ENCODE data around the gene IGSF1.

IGSF1 gene

GRCh38 chrX:131298846-131299245 lies 9.7 kb upstream of the IGSF1 start:
- peaks cover 11% of the 10 kb centered on the region; the same call in 1 of the 2 replicates for H3K4me1 ChIP-seq (ENCODE audit: insufficient read depth, low read length)

GRCh38 chrX:131298036-131298435 lies 8.9 kb upstream of the IGSF1 start:
- Histone ChIP-seq H3K27me3 (ENCODE audit: insufficient read depth, low read length) (no peaks in the 10 kb centered on the region), H3K4me1 (ENCODE audit: insufficient read depth, low read length) (peaks cover 11% of the 10 kb centered on the region; the same call in 1 of the 2 replicates), H3K9me3 (ENCODE audit: insufficient read depth, low read depth, low read length) (no peaks in the 10 kb centered on the region), H3K27ac (ENCODE audit: low read length) (no peak overlapping the region), H3K36me3 (ENCODE audit: insufficient read depth, low read depth, low read length) (no peaks in the 10 kb centered on the region), H3K9ac (ENCODE audit: low read depth, low read length) (no peak overlapping the region), H3K4me3 (ENCODE audit: low read length) (no peak overlapping the region)

More at GRCh38 chrX:131298846-131299245, 9.7 kb upstream of the IGSF1 start:
- H3K4me3 ChIP-seq (ENCODE audit: low read length) = no peak overlapping the region
- no peaks in the 10 kb centered on the region for H3K27me3 ChIP-seq (ENCODE audit: insufficient read depth, low read length)
- no peaks in the 10 kb centered on the region for H3K36me3 ChIP-seq (ENCODE audit: insufficient read depth, low read depth, low read length)
- no peak overlapping the region for H3K9ac ChIP-seq (ENCODE audit: low read depth, low read length)
- no peak overlapping the region for H3K27ac ChIP-seq (ENCODE audit: low read length)
- H3K9me3 ChIP-seq (ENCODE audit: insufficient read depth, low read depth, low read length) = no peaks in the 10 kb centered on the region

- H3K27ac ChIP-seq (ENCODE audit: low read length) = no peak overlapping the region
- no peaks in the 10 kb centered on the region for H3K9me3 ChIP-seq (ENCODE audit: insufficient read depth, low read depth, low read length)
- no peaks in the 10 kb centered on the region for H3K27me3 ChIP-seq (ENCODE audit: insufficient read depth, low read length)
- peak overlapping the region; percentile 45; the same call in 1 of the 2 replicates for H3K4me3 ChIP-seq (ENCODE audit: low read length)
- peaks cover 3% of the 10 kb centered on the region; the same call in 1 of the 2 replicates for H3K36me3 ChIP-seq (ENCODE audit: insufficient read depth, low read depth, low read length)
- H3K4me1 ChIP-seq (ENCODE audit: insufficient read depth, low read length) = peaks cover 16% of the 10 kb centered on the region; the same call in 1 of the 2 replicates
- H3K9ac ChIP-seq (ENCODE audit: low read depth, low read length) = peak overlapping the region; percentile 64; the same call in 1 of the 2 replicates
Observed at GRCh38 chrX:131289527-131289926, 421 bp upstream of the IGSF1 start.

GRCh38 chrX:131288188-131288587 lies 918 bp downstream of the IGSF1 start:
- H3K4me3 ChIP-seq (ENCODE audit: low read length) = peak overlapping the region; percentile 84
- peaks cover 16% of the 10 kb centered on the region; the same call in 1 of the 2 replicates for H3K4me1 ChIP-seq (ENCODE audit: insufficient read depth, low read length)
- peak overlapping the region; percentile 69 for H3K27ac ChIP-seq (ENCODE audit: low read length)
- no peaks in the 10 kb centered on the region for H3K27me3 ChIP-seq (ENCODE audit: insufficient read depth, low read length)
- no peaks in the 10 kb centered on the region for H3K9me3 ChIP-seq (ENCODE audit: insufficient read depth, low read depth, low read length)
- peak overlapping the region; percentile 81; the same call in 1 of the 2 replicates for H3K9ac ChIP-seq (ENCODE audit: low read depth, low read length)
- H3K36me3 ChIP-seq (ENCODE audit: insufficient read depth, low read depth, low read length) = peaks cover 8% of the 10 kb centered on the region; the same call in 1 of the 2 replicates

DNA sequence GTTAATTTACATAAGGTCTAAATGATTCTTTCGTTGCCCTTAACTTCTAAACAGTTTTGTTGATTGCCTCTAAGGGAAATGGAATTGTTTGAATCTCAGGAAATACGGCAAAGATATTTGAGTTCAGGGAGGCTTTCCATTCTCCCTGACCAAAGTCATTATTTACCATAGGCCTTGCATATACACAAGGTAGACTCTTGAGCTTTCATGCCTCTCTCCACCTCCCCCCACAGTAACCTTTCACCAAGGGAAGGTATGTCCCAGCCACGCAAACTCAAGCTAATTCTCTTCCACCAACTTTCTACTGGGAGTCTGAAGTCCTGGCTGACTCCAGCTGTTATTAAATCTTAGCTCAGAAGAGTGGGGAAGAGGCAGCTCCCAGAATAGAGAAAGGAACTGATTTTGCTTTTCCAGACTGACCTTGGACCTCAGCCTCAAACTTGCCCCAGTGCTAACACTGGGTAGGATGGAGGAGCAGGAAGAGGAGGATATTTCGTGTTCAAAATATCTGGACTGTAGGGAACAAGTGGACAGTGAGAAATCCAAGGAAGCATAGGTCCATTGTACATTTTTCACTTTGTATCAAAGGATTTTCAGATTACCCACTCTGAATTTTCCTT lies 1.4 kb downstream of the IGSF1 start:
- Histone ChIP-seq H3K9me3 (ENCODE audit: insufficient read depth, low read depth, low read length) (no peaks in the 10 kb centered on the region), H3K36me3 (ENCODE audit: insufficient read depth, low read depth, low read length) (peaks cover 8% of the 10 kb centered on the region; the same call in 1 of the 2 replicates), H3K27me3 (ENCODE audit: insufficient read depth, low read length) (no peaks in the 10 kb centered on the region), H3K27ac (ENCODE audit: low read length) (no peak overlapping the region), H3K9ac (ENCODE audit: low read depth, low read length) (no peak overlapping the region), H3K4me1 (ENCODE audit: insufficient read depth, low read length) (peaks cover 16% of the 10 kb centered on the region; the same call in 1 of the 2 replicates), H3K4me3 (ENCODE audit: low read length) (peak overlapping the region; percentile 84; the same call in 1 of the 2 replicates)

DNA sequence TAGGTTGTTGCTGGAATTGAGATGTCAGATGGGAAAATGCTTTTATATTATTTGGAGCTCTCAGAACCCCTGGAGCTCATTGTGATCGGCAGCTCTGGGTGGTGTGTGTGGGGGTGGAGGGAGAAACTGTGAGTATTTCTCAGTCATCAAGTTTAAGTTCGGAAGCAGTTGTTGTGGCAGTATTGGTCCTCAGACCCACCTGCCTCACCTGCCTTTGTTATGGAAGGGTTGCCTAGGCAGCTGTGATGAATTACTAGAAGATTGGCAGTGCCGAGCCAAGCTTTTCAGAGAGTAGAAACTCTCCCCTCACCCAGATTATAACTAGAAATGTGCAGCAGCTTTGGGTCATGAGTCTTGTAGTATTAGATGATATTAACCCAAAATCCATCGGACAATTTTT lies 9.5 kb downstream of the IGSF1 start:
- H3K27ac ChIP-seq (ENCODE audit: low read length) = no peak overlapping the region
- no peak overlapping the region for H3K4me3 ChIP-seq (ENCODE audit: low read length)
- H3K9me3 ChIP-seq (ENCODE audit: insufficient read depth, low read depth, low read length) = no peaks in the 10 kb centered on the region
- H3K36me3 ChIP-seq (ENCODE audit: insufficient read depth, low read depth, low read length) = peaks cover 6% of the 10 kb centered on the region; the same call in 1 of the 2 replicates
- H3K4me1 ChIP-seq (ENCODE audit: insufficient read depth, low read length) = no peaks in the 10 kb centered on the region; the same call in 1 of the 2 replicates
- no peaks in the 10 kb centered on the region for H3K27me3 ChIP-seq (ENCODE audit: insufficient read depth, low read length)
- H3K9ac ChIP-seq (ENCODE audit: low read depth, low read length) = no peak overlapping the region

GRCh38 chrX:131279197-131279596 lies 9.9 kb downstream of the IGSF1 start:
- H3K9ac ChIP-seq (ENCODE audit: low read depth, low read length) = no peak overlapping the region
- H3K27me3 ChIP-seq (ENCODE audit: insufficient read depth, low read length) = no peaks in the 10 kb centered on the region
- H3K4me1 ChIP-seq (ENCODE audit: insufficient read depth, low read length) = no peaks in the 10 kb centered on the region; the same call in 1 of the 2 replicates
- H3K27ac ChIP-seq (ENCODE audit: low read length) = no peak overlapping the region
- no peaks in the 10 kb centered on the region for H3K9me3 ChIP-seq (ENCODE audit: insufficient read depth, low read depth, low read length)
- peaks cover 2% of the 10 kb centered on the region; the same call in 1 of the 2 replicates for H3K36me3 ChIP-seq (ENCODE audit: insufficient read depth, low read depth, low read length)
- H3K4me3 ChIP-seq (ENCODE audit: low read length) = no peak overlapping the region

DNA sequence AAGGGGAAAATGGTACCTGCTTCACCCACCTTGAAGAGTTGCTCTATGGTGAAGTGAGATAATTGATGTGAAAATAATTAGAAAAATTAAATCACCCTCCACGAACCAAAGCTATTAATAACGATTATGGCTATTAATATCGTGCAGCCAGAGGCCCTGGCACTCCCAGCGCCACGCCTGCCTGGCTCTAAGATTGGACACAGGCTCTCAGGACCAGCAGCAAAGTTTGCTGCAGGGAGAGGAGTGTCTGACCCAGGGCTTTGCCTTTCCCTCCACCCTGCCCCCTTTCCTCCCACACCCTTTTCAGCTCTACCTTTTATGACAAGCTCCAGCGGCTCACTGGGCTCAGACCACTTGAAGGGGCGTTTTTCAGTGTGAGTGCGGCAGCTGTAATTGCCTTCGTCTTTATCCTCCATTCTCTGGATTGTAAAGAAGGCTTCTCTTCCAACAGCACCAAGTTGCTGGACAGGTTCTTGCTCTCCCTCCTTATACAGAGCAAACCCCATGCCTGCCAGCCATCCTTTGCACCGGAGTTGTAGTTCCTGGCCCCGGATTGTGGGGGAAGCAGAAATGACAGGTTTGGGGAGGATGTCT lies 11.5 kb downstream of the IGSF1 start:
- no peak overlapping the region for H3K9ac ChIP-seq (ENCODE audit: low read depth, low read length)
- no peaks in the 10 kb centered on the region for H3K27me3 ChIP-seq (ENCODE audit: insufficient read depth, low read length)
- no peak overlapping the region for H3K27ac ChIP-seq (ENCODE audit: low read length)
- H3K9me3 ChIP-seq (ENCODE audit: insufficient read depth, low read depth, low read length) = no peaks in the 10 kb centered on the region
- no peak overlapping the region for H3K4me3 ChIP-seq (ENCODE audit: low read length)
- no peaks in the 10 kb centered on the region; the same call in 1 of the 2 replicates for H3K4me1 ChIP-seq (ENCODE audit: insufficient read depth, low read length)
- no peaks in the 10 kb centered on the region; the same call in 1 of the 2 replicates for H3K36me3 ChIP-seq (ENCODE audit: insufficient read depth, low read depth, low read length)

DNA sequence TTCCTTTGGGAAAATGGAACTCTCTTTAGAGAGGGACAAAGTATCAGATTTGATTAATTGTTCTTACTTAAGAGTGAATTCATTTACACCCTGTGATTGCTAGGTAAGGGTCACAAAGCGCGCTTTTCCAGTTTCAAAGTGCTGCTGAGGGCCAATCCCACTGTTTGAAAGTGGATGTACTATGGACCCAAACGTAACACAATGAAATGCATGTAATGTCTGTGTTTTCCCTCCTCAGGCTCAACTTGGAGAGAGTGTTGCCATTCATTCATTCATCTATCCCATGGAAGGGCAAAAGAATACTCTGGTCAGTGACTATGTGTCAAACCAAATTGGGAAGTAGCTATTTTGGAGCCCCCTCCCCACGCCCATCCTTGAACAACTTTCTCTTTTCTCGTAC lies 16.1 kb downstream of the IGSF1 start:
- H3K27me3 ChIP-seq (ENCODE audit: insufficient read depth, low read length) = no peaks in the 10 kb centered on the region
- H3K4me3 ChIP-seq (ENCODE audit: low read length) = no peak overlapping the region
- H3K9me3 ChIP-seq (ENCODE audit: insufficient read depth, low read depth, low read length) = no peaks in the 10 kb centered on the region
- no peak overlapping the region for H3K27ac ChIP-seq (ENCODE audit: low read length)
- H3K9ac ChIP-seq (ENCODE audit: low read depth, low read length) = no peak overlapping the region; the same call in 1 of the 2 replicates
- no peaks in the 10 kb centered on the region for H3K4me1 ChIP-seq (ENCODE audit: insufficient read depth, low read length)
- H3K36me3 ChIP-seq (ENCODE audit: insufficient read depth, low read depth, low read length) = no peaks in the 10 kb centered on the region; the same call in 1 of the 2 replicates

GRCh38 chrX:131271826-131272225 lies 17.3 kb downstream of the IGSF1 start:
- H3K4me1 ChIP-seq (ENCODE audit: insufficient read depth, low read length) = no peaks in the 10 kb centered on the region
- H3K4me3 ChIP-seq (ENCODE audit: low read length) = no peak overlapping the region
- no peak overlapping the region for H3K9ac ChIP-seq (ENCODE audit: low read depth, low read length)
- H3K27me3 ChIP-seq (ENCODE audit: insufficient read depth, low read length) = no peaks in the 10 kb centered on the region
- H3K27ac ChIP-seq (ENCODE audit: low read length) = no peak overlapping the region
- no peaks in the 10 kb centered on the region; the same call in 1 of the 2 replicates for H3K36me3 ChIP-seq (ENCODE audit: insufficient read depth, low read depth, low read length)
- no peaks in the 10 kb centered on the region for H3K9me3 ChIP-seq (ENCODE audit: insufficient read depth, low read depth, low read length)

DNA sequence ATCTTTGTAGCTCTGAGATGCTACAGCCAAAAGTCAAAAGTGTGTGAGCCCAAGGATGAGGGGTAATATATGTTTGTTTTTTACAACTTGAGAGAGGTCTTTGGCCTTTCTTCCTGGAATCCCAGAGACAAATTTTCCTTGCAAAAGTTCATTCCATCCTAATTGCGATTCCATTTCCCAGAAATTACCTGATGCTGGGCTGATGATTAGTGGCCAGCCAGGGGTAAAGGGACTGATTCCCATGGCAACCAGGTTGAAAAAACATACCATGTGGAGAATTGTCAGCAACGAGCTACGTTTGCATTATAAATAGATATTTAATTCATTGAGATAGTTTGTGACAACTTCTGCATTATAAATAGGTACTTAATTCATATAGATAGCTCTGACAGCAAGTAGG lies 17.8 kb downstream of the IGSF1 start:
- Histone ChIP-seq H3K4me1 (ENCODE audit: insufficient read depth, low read length) (no peaks in the 10 kb centered on the region), H3K36me3 (ENCODE audit: insufficient read depth, low read depth, low read length) (no peaks in the 10 kb centered on the region; the same call in 1 of the 2 replicates), H3K27ac (ENCODE audit: low read length) (no peak overlapping the region), H3K9me3 (ENCODE audit: insufficient read depth, low read depth, low read length) (no peaks in the 10 kb centered on the region), H3K4me3 (ENCODE audit: low read length) (no peak overlapping the region), H3K9ac (ENCODE audit: low read depth, low read length) (no peak overlapping the region), H3K27me3 (ENCODE audit: insufficient read depth, low read length) (no peaks in the 10 kb centered on the region)

DNA sequence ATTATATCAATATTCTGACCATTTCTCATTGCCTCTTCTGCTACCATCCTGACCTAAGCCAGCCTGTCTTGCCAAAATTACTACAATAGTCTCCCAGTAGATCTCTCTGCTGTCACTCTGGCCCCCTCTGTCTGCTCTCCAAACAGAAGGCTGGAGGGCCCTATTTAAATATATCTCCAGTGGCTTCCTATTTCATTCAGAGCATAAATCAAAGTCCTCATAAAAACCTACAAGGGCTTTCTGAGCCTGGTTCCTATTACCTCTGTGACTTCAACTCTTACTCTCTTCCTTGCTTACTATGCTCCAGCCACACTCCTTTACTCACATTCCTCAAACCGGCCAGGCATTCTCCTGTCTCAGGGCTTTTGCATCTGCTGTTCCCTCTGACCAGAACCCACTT lies 19.0 kb downstream of the IGSF1 start:
- Histone ChIP-seq H3K27ac (ENCODE audit: low read length) (no peak overlapping the region), H3K9ac (ENCODE audit: low read depth, low read length) (no peak overlapping the region), H3K9me3 (ENCODE audit: insufficient read depth, low read depth, low read length) (no peaks in the 10 kb centered on the region), H3K36me3 (ENCODE audit: insufficient read depth, low read depth, low read length) (no peaks in the 10 kb centered on the region; the same call in 1 of the 2 replicates), H3K27me3 (ENCODE audit: insufficient read depth, low read length) (no peaks in the 10 kb centered on the region), H3K4me3 (ENCODE audit: low read length) (no peak overlapping the region), H3K4me1 (ENCODE audit: insufficient read depth, low read length) (no peaks in the 10 kb centered on the region)
